CD4-positive, alpha-beta T cell treated with Interferon alpha-2 for 1 hour (primary cell): ENCODE measurements around the gene FZD1.

Experiments used
- DNase-seq, 2 donors: peaks; one replicate each; pipeline ENCODE4 v3.0.0-alpha.2; 2020 to 2022

The FZD1 gene

GRCh38 chr7:91265693-91266066 lies 1.4 kb downstream of the FZD1 start:
- no peak for DNase-seq

GRCh38 chr7:91266067-91266688 lies 1.9 kb downstream of the FZD1 start:
- DNase-seq = no peak

DNA sequence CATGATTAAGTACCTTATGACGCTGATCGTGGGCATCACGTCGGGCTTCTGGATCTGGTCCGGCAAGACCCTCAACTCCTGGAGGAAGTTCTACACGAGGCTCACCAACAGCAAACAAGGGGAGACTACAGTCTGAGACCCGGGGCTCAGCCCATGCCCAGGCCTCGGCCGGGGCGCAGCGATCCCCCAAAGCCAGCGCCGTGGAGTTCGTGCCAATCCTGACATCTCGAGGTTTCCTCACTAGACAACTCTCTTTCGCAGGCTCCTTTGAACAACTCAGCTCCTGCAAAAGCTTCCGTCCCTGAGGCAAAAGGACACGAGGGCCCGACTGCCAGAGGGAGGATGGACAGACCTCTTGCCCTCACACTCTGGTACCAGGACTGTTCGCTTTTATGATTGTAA lies 2.5 kb downstream of the FZD1 start:
- DNase-seq = no peak

DNA sequence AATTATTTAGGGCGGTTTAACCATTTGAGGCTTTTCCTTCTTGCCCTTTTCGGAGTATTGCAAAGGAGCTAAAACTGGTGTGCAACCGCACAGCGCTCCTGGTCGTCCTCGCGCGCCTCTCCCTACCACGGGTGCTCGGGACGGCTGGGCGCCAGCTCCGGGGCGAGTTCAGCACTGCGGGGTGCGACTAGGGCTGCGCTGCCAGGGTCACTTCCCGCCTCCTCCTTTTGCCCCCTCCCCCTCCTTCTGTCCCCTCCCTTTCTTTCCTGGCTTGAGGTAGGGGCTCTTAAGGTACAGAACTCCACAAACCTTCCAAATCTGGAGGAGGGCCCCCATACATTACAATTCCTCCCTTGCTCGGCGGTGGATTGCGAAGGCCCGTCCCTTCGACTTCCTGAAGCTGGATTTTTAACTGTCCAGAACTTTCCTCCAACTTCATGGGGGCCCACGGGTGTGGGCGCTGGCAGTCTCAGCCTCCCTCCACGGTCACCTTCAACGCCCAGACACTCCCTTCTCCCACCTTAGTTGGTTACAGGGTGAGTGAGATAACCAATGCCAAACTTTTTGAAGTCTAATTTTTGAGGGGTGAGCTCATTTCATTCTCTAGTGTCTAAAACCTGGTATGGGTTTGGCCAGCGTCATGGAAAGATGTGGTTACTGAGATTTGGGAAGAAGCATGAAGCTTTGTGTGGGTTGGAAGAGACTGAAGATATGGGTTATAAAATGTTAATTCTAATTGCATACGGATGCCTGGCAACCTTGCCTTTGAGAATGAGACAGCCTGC lies 3.1 kb downstream of the FZD1 start:
- DNase-seq = no peak

DNA sequence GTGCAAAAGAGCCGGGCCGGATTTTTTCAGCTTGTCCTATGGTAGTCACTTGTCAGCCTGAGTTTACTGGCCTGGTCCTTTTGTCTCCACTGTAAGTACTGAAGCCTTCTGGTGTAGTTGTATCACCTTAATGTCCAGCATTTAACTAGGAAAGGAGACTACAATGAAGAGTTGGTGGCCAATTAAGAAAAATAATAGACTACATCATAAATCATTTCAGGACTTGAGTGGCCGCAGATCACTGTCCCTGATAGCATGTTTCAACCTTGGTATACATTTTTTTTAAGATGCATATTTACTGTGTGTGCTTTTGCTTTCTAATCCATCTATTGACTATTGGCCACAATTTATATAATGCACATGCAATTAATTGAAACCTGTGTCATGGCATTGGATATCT lies 6.1 kb downstream of the FZD1 start:
- DNase-seq = no peak

DNA sequence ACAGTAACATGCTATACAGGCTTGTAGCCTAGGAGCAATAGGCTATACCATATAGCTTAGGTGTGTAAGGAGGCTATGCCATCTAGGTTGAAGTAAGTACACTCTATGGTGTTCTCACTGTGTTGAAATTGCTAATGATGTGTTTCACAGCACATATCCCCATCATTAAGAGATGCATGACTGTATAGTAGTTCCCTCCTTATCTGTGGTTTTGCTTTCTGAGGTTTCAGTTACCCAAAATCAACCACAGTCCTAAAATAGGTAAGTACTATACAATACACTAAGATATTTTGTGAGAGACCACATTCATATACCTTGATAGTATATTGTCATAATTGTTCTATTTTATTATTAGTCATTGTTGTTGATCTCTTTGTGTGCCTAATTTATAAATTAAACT lies 12.7 kb downstream of the FZD1 start:
- DNase-seq = no peak

DNA sequence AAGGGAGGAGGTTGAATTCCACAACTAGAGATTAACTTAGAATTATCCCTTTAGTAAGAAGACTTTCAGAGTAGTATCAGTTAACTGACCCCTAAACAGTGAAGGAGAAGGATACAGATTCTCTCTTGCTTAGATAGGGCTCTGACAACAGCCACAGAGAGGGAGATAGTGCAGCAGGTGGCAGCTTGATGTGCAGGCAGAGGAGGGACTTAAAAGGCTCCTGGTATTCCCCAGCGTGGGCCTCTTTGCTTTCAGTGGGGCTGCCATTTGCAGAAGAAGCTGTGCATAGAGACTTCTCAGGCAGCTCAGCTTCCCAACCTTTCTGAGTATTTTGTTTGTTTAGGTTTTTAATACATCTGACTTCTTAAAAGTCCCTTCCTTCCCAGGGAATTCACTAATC lies 16.0 kb downstream of the FZD1 start:
- DNase-seq = no peak

DNA sequence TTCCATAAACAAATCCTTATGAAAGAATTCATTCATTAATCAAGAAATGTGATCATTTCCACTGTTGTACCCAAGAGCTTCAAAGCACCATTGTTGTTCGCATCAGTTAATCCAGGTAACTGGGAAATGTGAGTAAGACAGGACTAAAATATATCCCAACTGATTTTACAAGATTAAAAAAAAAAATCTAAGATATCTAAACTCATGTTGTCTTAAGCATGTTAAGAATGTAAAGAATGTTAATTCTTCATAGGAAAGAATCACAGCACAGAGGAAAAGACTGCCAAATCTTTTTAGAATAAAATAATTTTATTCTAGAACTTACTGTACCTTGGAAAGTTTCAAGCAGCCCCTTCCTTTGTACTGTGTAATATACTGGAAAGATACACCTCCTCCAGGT lies 16.4 kb downstream of the FZD1 start:
- DNase-seq = no peak

GRCh38 chr7:91285696-91286355 lies 21.6 kb downstream of the FZD1 start:
- DNase-seq = no peak

DNA sequence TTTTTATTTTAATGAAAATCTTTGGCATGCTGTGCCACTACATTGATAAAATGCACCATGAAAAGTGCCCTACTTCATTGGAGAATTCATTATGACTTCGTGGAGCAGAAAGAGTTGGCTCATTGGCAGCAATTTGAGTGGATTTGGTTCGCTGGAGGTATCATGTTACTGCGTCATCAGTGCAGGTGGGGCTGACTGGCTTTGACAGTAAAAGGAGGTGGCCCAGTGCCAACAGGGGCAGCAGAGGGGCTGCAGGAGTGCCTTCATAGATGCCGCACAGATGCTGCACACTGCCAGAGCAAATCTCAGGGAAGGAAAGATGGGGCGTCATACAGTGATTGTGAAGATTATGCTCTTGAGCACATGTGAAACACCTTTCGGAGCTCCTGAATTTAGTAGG lies 22.2 kb downstream of the FZD1 start:
- DNase-seq = no peak

DNA sequence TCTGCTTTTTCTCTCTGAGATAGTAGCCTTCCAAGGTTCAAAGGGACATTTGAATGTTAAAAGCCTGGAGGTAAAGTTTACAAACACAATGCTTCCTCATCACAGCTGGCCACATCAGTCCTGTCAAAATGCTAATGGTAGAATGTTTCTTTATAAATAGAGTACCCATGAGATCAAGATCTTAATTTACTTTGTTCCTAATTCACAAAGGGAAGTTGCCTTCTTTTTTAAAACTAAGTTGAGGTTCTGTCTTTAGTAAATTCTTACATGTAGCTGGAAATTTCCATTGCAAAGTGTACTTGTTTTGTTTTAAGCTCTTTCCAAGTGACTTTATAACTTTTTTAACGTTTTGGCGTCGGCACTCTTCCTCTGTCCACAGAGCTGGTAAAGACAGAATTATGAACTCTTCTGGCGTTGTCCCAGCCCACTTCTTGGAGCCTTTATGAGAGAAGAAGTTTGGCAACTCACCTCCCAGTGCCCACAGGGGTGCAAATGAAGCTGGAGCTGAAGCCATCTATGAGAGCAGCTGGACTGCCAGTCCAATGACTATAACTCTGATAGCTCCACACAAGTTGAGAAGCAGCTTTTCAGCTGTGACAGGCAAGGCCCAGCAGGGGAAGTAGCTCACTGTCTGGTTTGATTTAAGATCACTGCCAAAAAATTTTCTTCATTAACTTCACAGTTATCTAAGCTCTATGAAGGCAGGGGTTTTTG lies 23.3 kb downstream of the FZD1 start:
- DNase-seq = no peak

GRCh38 chr7:91288208-91288824 lies 24.1 kb downstream of the FZD1 start:
- no peak for DNase-seq

DNA sequence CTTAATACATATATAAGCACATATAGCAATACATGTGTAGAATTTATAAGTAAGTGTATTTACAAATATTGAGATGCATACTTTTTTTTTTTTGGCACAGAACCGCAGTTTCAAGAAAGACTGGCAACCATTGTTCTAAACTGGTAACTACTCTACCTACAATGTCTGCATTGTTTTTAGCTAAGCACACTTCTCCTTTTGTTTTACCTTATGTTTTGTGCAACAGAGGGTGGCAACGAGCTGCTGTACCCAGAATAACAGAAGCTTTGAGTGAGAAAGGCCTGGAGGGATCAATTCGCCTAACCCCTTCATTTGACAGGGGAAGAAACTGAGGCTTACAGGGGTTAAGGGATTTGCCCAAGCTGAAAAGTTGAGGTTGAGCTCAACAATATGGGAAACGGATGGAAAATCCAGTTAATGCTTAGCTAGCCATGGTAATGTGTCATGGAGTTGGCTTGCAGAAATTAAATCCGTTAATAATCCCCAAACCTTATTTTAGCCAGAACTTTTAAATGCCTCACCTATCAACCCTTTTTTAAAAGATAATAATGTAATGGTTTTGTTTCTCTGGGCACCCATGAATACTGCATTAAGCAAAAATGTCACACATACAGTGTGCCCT lies 25.5 kb downstream of the FZD1 start:
- DNase-seq = no peak

DNA sequence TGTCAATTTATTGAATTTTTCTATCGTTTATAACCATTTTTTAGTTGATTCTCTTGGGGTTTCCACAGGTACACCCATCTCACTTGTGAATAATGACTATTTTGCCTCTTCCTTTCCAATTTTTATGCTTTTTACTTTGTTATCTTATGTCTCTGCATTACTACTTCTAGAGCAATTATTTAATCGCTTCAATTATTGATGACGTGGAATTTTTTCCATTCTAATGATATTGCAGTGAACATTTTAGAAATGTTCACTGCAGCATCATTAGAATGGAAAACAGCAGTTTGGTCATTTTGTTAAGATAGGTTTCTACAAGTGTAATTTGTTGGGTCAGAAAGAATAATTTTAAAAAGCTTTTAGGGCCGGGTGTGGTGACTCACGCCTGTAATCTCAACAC lies 27.1 kb downstream of the FZD1 start:
- no peak for DNase-seq

DNA sequence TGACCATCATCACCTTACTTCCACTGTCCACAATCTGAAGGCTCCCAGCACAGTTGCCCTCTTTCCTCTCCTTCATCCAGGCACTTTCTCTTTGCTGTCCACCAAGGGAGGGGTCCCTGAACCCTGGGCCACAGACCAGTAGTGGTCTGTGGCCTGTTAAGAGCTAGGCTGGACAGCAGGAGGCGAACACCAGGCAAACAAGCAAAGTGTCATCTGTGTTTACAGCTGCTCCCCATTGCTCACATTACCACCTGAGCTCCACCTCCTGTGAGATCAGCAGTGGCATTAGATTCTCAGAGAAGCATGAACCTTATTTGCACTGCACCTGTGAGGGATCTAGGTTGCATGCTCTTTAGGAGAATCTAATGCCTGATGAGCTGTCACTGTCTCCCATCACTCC lies 27.7 kb downstream of the FZD1 start:
- no peak for DNase-seq

DNA sequence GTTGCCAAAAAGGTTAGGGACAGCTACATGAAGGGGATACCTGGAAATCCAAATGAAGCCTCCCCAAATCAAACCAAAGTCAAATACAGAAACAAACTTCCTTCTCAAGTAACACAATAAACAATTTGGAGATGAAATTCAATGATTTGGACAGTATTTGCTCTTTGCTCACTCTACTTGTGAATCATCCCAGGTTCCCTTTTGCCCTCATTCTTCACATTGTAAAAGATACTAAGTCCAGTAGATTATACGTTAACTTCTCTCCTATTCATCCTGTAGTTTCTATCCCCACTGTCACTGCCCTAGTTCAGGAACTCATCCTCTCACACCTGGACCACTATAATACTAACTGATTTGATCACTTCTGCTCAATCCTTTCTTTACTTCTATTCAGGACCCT lies 28.3 kb downstream of the FZD1 start:
- no peak for DNase-seq

GRCh38 chr7:91293136-91293535 lies 28.9 kb downstream of the FZD1 start:
- no peak for DNase-seq

GRCh38 chr7:91293840-91294239 lies 29.6 kb downstream of the FZD1 start:
- DNase-seq = no peak

DNA sequence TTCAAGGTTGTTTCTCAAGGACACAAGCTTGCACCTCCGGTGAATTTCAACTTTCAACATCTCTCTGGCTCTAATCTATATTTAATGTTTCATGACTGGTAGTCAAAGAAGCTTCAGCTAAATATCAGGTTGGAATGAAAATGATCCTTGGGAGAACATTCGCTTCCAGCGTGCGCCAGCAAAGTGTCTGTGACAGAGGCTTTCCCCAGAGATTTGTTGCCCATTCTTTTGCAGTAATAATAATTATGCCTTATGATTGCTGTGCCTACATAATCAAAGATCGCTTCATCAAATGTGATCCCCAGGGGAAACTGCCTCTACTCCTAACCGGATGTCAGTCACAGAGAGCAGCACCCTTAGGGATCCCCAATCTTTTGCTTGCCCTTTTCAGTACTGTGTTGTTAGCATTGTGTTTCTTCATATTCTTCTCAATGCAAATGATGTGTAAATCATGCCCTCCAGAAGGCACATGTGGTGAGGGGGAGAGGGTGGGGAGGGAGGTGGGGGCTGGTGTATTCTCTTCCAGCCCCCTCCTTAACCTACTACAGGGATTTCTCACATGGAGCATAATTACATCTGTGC lies 30.5 kb downstream of the FZD1 start:
- no peak for DNase-seq

DNA sequence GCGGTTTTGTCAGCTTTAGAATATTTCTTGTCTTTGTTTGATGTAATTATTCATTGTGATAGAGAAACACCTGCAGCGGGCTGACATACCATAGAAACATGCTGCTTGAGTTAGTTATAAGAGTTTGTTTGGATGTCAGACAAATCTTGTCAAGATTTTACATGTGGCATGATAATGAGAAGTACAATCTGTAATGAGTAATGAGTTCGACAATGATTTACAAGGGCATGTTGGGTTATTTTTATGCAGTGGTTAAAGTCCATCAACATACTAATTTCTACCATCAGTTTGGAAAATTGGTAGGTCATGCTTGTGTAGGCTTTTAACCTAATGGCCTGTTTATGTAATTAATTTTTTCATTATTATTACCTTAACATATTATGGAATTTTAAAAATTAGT lies 31.3 kb downstream of the FZD1 start:
- no peak for DNase-seq

DNA sequence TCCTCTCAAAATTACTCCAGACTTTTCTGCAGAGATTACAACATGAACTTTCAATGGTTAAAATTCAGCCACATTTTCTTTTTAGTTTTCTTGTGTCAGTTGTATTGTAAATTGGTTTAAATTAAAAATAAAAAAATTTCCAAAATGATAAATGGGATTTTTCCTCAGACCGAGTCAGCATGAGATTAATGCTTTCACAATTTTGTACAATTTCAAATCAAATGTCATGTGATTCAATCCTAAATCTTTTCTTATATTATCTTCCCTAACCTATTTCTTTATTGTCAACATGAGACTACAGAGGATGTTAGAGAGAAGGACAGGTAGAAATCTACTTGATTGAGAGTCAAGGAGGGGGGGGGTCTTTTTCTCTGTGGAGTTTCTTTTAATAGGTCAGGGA lies 33.7 kb downstream of the FZD1 start:
- DNase-seq = no peak
